PC-3 (cell line): ENCODE data around the gene TP53I13.

Source experiments
- CTCF ChIP-seq: fragments of 300-600 bp; sonication (generic); conservative IDR thresholded peaks from 2 replicates; pipeline ENCODE4 v1.5.1; 2017; ENCODE audit warnings: antibody characterized with exemption, low read depth, mild to moderate bottlenecking, low read length
- EZH2 ChIP-seq: fragments of 300-600 bp; sonication (generic); IDR thresholded peaks from one replicate; pipeline ENCODE4 v1.6.1; 2017; ENCODE audit warnings: antibody characterized with exemption, mild to moderate bottlenecking, low read length; ENCODE audit not compliant: unreplicated experiment

GRCh38 chr17:29562615-29563014, 5.9 kb upstream of the TP53I13 start:
- no peak for TF ChIP-seq CTCF
- TF ChIP-seq EZH2, result no peak
